ENCODE data around the gene SUN2. TPM values are rescaled to one million over a fixed set of nuclear protein-coding genes. Genes with fewer than 3 reads are reported as not detected.

Gene SUN2
- polyA plus RNA-seq, 3 donors: 95.8 to 159 (median 97.8) TPM

- H3K36me3 ChIP-seq (replicated peaks in 1 of 2; ENCODE audit: control insufficient read depth in 1 of 2, insufficient read depth in 2 of 2, low read length in 2 of 2): peaks cover under 1 to 39% of the 10 kb centered on the region in 2 donors
- H4K20me1 ChIP-seq (ENCODE audit: insufficient read depth, low read length): peaks cover 90% of the 10 kb centered on the region
- H3K4me1 ChIP-seq (ENCODE audit: control insufficient read depth in 1 of 2, insufficient read depth in 2 of 2, low read length in 2 of 2): peaks cover 30 to 43% of the 10 kb centered on the region in 2 donors
- peaks cover 97% of the 10 kb centered on the region for H3K79me2 ChIP-seq (ENCODE audit: insufficient read depth, low read length)
- TF ChIP-seq, protein P1, sequence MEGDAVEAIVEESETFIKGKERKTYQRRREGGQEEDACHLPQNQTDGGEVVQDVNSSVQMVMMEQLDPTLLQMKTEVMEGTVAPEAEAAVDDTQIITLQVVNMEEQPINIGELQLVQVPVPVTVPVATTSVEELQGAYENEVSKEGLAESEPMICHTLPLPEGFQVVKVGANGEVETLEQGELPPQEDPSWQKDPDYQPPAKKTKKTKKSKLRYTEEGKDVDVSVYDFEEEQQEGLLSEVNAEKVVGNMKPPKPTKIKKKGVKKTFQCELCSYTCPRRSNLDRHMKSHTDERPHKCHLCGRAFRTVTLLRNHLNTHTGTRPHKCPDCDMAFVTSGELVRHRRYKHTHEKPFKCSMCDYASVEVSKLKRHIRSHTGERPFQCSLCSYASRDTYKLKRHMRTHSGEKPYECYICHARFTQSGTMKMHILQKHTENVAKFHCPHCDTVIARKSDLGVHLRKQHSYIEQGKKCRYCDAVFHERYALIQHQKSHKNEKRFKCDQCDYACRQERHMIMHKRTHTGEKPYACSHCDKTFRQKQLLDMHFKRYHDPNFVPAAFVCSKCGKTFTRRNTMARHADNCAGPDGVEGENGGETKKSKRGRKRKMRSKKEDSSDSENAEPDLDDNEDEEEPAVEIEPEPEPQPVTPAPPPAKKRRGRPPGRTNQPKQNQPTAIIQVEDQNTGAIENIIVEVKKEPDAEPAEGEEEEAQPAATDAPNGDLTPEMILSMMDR (IDR thresholded peaks at IDR 0.05): no peak
- H3K9ac ChIP-seq (ENCODE audit: insufficient read depth, low read length, poor library complexity, severe bottlenecking): no peak overlapping the region
- no peak overlapping the region for H2AFZ ChIP-seq (ENCODE audit: insufficient read depth, low read depth, low read length, poor library complexity, severe bottlenecking)
- no peaks in the 10 kb centered on the region for H3K9me3 ChIP-seq (replicated peaks in 1 of 2; ENCODE audit: control insufficient read depth in 1 of 2, insufficient read depth in 1 of 2, low read length in 2 of 2)
- intact Hi-C loops (cut with micrococcal nuclease): no loop called here
- Mint-ChIP-seq H3K9me3 (no peaks in the 10 kb centered on the region), H3K36me3 (peaks cover 34 to 51% of the 10 kb centered on the region in 2 donors), H3K27me3 (ENCODE audit: low read depth in 3 of 3) (peaks cover 0 to 2% (median 0%) of the 10 kb centered on the region in 3 donors), H3K4me1 (peaks cover 63% of the 10 kb centered on the region), H3K4me3 (no peak overlapping the region), H3K27ac (peak overlapping the region in 1 of 7 donors; percentile 55)
- no peak for DNase-seq
- no peak overlapping the region for H3K4me2 ChIP-seq (replicated peaks; ENCODE audit: extremely low read depth, low read length, poor library complexity, severe bottlenecking)
- 100% methylated on average over 1 of the region's 3 CpGs for WGBS (ENCODE audit: insufficient coverage)
- no peaks in the 10 kb centered on the region for H3K27me3 ChIP-seq (ENCODE audit: control insufficient read depth in 2 of 2, insufficient read depth in 2 of 2, low read length in 2 of 2)
- no peak overlapping the region for H3K27ac ChIP-seq (ENCODE audit: low read depth in 1 of 2, low read length in 2 of 2)
- no peak overlapping the region for H3K4me3 ChIP-seq (replicated peaks in 1 of 3; ENCODE audit: low read depth in 2 of 3, low read length in 3 of 3)
These were observed 45.4 kb downstream of the SUN2 start for GRCh38 chr22:38710351-38710750.

- Histone ChIP-seq H3K27ac (ENCODE audit: low read depth in 1 of 2, low read length in 2 of 2) (peak overlapping the region in 1 of 2 donors; percentile 26), H3K4me1 (ENCODE audit: control insufficient read depth in 1 of 2, insufficient read depth in 2 of 2, low read length in 2 of 2) (peaks cover 39 to 52% of the 10 kb centered on the region in 2 donors), H4K20me1 (ENCODE audit: insufficient read depth, low read length) (peaks cover 80% of the 10 kb centered on the region), H3K9me3 (replicated peaks in 1 of 2; ENCODE audit: control insufficient read depth in 1 of 2, insufficient read depth in 1 of 2, low read length in 2 of 2) (no peaks in the 10 kb centered on the region), H3K4me2 (replicated peaks; ENCODE audit: extremely low read depth, low read length, poor library complexity, severe bottlenecking) (no peak overlapping the region), H3K9ac (ENCODE audit: insufficient read depth, low read length, poor library complexity, severe bottlenecking) (no peak overlapping the region), H3K79me2 (ENCODE audit: insufficient read depth, low read length) (peaks cover 87% of the 10 kb centered on the region), H3K36me3 (replicated peaks in 1 of 2; ENCODE audit: control insufficient read depth in 1 of 2, insufficient read depth in 2 of 2, low read length in 2 of 2) (peaks cover 0 to 30% of the 10 kb centered on the region in 2 donors), H3K27me3 (ENCODE audit: control insufficient read depth in 2 of 2, insufficient read depth in 2 of 2, low read length in 2 of 2) (no peaks in the 10 kb centered on the region), H2AFZ (ENCODE audit: insufficient read depth, low read depth, low read length, poor library complexity, severe bottlenecking) (no peak overlapping the region), H3K4me3 (replicated peaks in 1 of 3; ENCODE audit: low read depth in 2 of 3, low read length in 3 of 3) (no peak overlapping the region)
- TF ChIP-seq, protein P1 (IDR thresholded peaks at IDR 0.05): no peak
- no peak overlapping the region for H3K4me3 Mint-ChIP-seq
- peaks cover 62% of the 10 kb centered on the region for H3K4me1 Mint-ChIP-seq
- H3K27ac Mint-ChIP-seq: peak overlapping the region in 3 of 7 donors; percentile 60 to 77 (median 64)
- no CpG with 5 or more reads among the region's 3 CpGs for WGBS (ENCODE audit: insufficient coverage)
- H3K36me3 Mint-ChIP-seq: peaks cover 34 to 44% of the 10 kb centered on the region in 2 donors
- H3K9me3 Mint-ChIP-seq: no peaks in the 10 kb centered on the region
- DNase-seq: no peak
- intact Hi-C loops (cut with micrococcal nuclease): loop anchor here (5.0 kb wide), 2 partner anchors 43 to 48 kb away; partner anchors contain the start of gene SUN2 (in 1 of the 2)
- peaks cover 0 to 2% (median 0%) of the 10 kb centered on the region in 3 donors for H3K27me3 Mint-ChIP-seq (ENCODE audit: low read depth in 3 of 3)
These were observed 46.5 kb downstream of the SUN2 start for GRCh38 chr22:38709306-38709705.
